GM19238 (cell line): ENCODE measurements around the gene PMAIP1.
A peak's percentile ranks its signal among the peaks of the same experiment; 100 is the strongest.

Experiments
- DNase-seq: peaks from one replicate; pipeline ENCODE4 v3.0.0; 2011; ENCODE audit warnings: low spot score; ENCODE audit not compliant: insufficient read length

PMAIP1 gene

GRCh38 chr18:59911600-59911999 lies 11.8 kb downstream of the PMAIP1 start:
- no peak for DNase-seq

GRCh38 chr18:59912007-59912550 lies 12.3 kb downstream of the PMAIP1 start:
- no peak for DNase-seq

- DNase-seq, result no peak
Observed at GRCh38 chr18:59915606-59916005, 15.8 kb downstream of the PMAIP1 start.

- no peak for DNase-seq
Observed at GRCh38 chr18:59916746-59917145, 16.9 kb downstream of the PMAIP1 start.

- no peak for DNase-seq
Observed at GRCh38 chr18:59917422-59917821, 17.6 kb downstream of the PMAIP1 start.

- DNase-seq, result no peak
Observed at GRCh38 chr18:59918320-59918755, 18.5 kb downstream of the PMAIP1 start.

- DNase-seq, result no peak
Observed at GRCh38 chr18:59918997-59919396, 19.2 kb downstream of the PMAIP1 start.

GRCh38 chr18:59921384-59921891 lies 21.6 kb downstream of the PMAIP1 start:
- no peak for DNase-seq

GRCh38 chr18:59923539-59924196 lies 23.9 kb downstream of the PMAIP1 start:
- no peak for DNase-seq

- DNase-seq, result no peak
Observed at GRCh38 chr18:59926131-59926530, 26.3 kb downstream of the PMAIP1 start.

- peak; percentile 19 for DNase-seq
Observed at GRCh38 chr18:59927246-59927825, 27.5 kb downstream of the PMAIP1 start.

GRCh38 chr18:59928201-59928600 lies 28.4 kb downstream of the PMAIP1 start:
- DNase-seq, result no peak

GRCh38 chr18:59929621-59930295 lies 30.0 kb downstream of the PMAIP1 start:
- DNase-seq, result no peak

- DNase-seq, result no peak
Observed at GRCh38 chr18:59932401-59932800, 32.6 kb downstream of the PMAIP1 start.

GRCh38 chr18:59938676-59939075 lies 38.9 kb downstream of the PMAIP1 start:
- no peak for DNase-seq

- DNase-seq, result no peak
Observed at GRCh38 chr18:59939127-59939526, 39.3 kb downstream of the PMAIP1 start.

GRCh38 chr18:59940068-59940467 lies 40.3 kb downstream of the PMAIP1 start:
- no peak for DNase-seq

- DNase-seq, result no peak
Observed at GRCh38 chr18:59941331-59941730, 41.5 kb downstream of the PMAIP1 start.

GRCh38 chr18:59942601-59943000 lies 42.8 kb downstream of the PMAIP1 start:
- DNase-seq, result no peak

- no peak for DNase-seq
Observed at GRCh38 chr18:59945544-59945943, 45.7 kb downstream of the PMAIP1 start.

GRCh38 chr18:59950215-59950944 lies 50.6 kb downstream of the PMAIP1 start:
- no peak for DNase-seq

GRCh38 chr18:59951591-59951990 lies 51.8 kb downstream of the PMAIP1 start:
- no peak for DNase-seq
